GM18867 (cell line): ENCODE results near the gene CANT1.

Experiments
- ATAC-seq: cut with Tn5 transposase; IDR thresholded peaks from one replicate; pipeline ENCODE4 v1.9.1; 2021; ENCODE audit warnings: mild to moderate bottlenecking, moderate library complexity; ENCODE audit not compliant: unreplicated experiment

CANT1 gene

DNA sequence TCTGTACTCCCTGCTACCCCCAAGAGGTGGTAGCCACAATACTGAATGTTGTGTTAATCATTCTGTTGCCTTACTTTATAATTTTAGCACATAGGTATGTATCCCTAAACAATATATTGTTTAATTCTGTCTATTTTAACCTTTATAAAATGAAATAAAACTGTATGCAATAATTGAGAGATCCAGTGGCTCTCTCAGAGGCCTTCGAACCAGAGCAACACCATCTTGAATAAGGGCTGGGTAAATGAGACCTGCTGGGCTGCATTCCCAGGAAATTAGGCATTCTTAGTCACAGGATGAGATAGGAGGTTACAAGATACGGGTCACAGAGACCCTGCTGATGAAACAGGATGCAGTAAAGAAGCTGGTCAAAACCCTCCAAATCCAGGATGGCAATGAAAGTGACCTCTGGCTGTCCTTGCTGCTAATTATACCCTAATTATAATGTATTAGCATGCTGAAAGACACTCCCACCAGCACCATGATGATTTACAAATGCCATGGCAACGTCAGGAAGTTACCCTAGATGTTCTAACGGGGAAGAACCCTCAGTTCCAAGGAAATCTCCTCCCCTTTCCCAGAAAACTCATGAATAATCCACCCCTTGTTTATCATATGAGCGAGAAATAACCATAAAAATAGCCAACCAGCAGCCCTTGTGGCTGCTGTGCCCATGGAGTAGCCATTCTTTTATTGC, 2.0 kb upstream of the CANT1 start:
- no peak for ATAC-seq

GRCh38 chr17:79010304-79010646, 711 bp upstream of the CANT1 start:
- ATAC-seq = no peak

DNA sequence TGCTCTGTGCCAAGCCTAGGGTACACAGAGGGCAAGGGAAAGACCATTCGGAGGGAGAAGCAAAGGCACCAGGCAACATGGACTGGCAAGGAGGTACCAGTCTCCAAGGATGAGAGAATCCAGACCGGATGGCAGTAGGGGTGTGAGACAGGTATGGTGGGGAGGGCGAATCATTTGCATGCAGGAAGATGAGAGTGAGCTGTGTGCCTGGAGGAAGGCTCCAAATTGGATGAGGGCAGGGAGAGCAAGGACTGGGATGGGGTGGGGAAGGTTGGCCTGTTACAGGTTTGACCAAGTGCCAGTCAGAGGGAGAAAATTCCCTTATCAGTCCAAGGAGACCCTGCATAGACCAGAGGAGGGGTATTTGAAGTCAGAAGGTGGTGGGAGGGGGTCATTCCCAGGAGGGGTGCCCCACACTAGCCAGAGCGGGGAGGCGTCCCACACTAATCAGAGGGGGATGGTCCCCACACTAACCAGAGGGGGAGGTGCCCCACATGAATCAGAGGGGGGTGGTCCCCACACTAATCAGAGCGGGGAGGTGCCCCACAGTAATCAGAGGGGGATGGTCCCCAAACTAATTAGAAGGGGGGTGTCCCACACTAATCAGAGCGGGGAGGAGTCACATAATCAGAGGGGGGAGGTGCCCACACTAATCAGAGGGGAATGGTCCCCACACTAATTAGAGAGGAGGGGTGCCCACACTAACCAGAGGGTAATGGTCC, 737 bp downstream of the CANT1 start:
- ATAC-seq = no peak

GRCh38 chr17:79007504-79008381, 1.8 kb downstream of the CANT1 start:
- ATAC-seq = no peak

- ATAC-seq = no peak
Measured at GRCh38 chr17:79006794-79007503, 2.6 kb downstream of the CANT1 start.

GRCh38 chr17:79006046-79006445, 3.5 kb downstream of the CANT1 start:
- ATAC-seq = no peak

- no peak for ATAC-seq
Measured at GRCh38 chr17:79005063-79005861, 4.3 kb downstream of the CANT1 start.

DNA sequence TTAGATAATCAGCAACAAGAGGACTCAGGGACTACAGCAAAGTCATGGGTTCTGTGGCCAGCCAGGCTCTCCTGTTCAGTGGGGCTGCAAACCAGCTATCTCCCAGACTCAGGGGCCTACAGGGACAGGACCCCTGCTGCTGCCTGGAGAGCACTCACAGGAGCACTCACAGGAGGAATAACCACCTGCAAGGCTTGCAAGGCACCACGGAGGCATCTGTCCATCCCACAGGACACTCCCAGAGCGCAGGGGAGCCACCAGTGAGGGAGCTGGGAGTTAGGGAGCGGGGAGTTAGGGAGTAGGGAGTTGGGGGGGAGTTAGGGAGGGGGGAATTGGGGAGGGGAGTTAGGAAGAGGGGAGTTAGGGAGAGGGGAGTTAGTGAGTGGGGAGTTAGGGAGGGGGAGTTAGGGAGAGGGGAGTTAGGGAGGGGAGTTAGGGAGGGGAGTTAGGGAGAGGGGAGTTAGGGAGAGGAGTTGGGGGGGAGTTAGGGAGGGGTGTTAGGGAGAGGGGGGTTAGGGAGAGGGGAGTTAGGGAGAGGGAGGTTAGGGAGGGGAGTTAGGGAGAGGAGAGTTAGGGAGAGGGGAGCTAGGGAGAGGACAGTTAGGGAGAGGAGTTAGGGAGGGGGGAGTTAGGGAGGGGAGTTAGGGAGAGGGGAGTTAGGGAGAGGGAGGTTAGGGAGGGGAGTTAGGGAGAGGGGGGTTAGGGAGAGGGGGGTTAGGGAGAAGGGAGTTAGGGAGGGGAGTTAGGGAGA, 5.7 kb downstream of the CANT1 start:
- ATAC-seq = no peak

GRCh38 chr17:79002796-79003593, 6.6 kb downstream of the CANT1 start:
- no peak for ATAC-seq

- no peak for ATAC-seq
Measured at GRCh38 chr17:79002291-79002690, 7.3 kb downstream of the CANT1 start.

DNA sequence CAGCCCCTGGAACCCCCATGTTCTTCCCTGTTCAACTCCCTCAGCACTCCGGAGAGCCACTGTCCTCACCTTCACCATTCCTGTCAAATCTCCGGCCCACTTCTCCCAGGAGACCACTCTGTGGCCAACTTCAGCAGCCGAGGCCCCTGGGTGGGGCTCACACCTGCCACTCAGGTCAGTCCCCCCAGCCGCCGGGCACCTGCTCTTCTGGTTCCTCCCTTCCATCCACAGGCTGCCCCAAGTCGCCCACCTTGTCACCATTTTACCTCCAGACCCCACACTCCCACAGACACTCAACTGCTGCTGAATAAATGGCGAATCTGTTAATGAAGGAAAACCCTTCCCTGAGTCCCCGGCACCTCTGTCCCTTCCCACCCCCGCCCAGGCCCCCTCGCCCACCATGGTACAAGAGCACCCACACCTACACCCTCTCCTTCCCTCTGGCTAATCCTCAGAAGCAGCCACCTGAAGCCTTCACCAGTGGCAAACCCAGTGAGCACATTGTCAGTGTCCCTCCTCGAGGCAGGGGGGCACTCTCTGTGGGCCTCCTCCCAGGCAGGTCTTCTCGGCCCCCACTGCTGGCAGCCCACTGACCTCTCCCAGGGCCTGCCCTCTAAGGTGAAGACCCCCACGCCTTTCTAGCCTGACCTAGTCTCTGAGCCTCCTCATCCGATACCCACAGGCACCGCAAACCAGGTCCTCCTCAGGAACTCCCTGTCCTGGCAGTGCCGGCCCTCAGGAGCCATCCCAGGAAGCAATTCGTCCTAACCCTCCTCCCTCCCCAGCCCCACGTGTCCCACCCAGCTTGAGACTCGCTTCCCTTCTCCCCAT, 8.2 kb downstream of the CANT1 start:
- ATAC-seq = no peak

- no peak for ATAC-seq
Measured at GRCh38 chr17:79000396-79001189, 9.0 kb downstream of the CANT1 start.

GRCh38 chr17:78999947-79000395, 9.6 kb downstream of the CANT1 start:
- ATAC-seq = no peak

DNA sequence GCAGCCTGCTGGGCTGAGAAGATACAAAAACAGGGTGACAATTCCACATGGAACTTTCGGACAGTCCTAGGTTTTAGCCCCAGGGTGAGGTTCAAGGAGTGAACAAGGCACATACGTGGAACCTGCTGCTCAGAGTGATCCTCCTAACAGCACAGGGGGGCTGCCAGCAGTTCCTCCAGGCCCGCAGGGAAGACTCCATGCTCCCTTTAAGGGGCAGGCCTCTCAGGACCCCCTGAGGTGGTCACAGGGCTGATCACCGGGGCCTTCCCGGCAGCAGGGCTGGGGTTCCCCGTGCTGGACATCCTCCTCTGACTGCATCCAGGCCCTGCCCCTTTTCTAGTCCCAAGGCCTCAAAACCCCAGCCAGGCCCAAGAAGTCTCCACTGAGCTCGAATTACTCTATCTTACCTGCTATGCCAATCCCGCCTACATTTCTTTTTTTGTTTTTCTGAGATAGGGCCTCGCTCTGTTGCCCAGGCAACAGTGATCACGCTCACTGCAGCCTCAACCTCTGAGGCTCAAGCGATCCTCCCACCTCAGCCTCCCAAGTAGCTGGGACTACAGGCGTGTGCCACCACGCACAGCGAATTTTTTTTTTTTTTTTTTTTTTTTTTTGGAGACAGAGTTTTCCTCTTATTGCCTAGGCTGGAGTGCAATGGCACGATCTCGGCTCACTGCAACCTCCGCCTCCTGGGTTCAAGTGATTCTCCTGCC, 10.4 kb downstream of the CANT1 start:
- ATAC-seq = no peak

DNA sequence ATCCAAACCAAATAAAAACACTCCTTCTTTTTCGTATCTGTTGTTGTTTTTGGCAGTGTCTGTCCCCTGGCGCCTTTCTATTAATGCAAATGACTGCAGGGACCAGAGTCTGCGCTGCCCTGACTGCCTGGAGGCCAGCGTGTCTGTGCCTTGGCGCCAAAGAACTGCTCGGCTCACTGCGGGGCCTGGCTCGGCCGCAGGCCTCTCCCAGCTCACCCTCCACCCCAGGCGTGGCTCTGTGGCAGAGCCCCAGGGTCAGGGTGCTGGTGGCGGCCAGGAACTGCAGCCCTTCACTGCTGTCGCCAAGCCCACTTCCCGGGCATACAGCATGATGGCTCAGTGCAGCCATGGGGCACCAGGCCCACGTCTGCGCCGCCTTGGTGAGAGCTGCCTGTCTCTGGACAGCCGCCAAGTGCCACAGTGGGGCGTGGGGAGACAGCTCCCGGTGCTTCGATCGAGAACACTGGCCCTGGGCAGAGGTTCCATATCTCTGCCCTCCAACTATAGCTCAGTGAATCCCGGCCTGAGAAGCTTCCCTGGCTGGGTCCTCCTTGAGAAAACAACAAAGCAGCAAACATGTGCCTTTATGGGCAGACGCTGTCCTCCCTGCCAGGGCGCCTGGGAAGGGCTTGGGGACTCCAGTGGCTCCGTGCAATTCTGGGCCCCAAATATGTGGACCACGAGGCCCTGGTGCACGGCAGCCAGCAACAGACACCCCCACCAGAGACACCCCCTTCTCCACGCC, 11.1 kb downstream of the CANT1 start:
- no peak for ATAC-seq

- no peak for ATAC-seq
Measured at GRCh38 chr17:78997881-78998280, 11.7 kb downstream of the CANT1 start.
